Stomach (tissue), 9 donors: ENCODE measurements around the gene ASIP. TPM values are rescaled to one million over a fixed set of nuclear protein-coding genes. Genes with fewer than 3 reads are reported as not detected.

Experiments
- DNase-seq, 2 donors: peaks; one replicate each; pipeline versions ENCODE4 v3.0.0 to v3.0.0-alpha.2; 2013 to 2019
- H3K27ac ChIP-seq, 5 donors: fragments of 200-600 bp in 4 of 5; sonication (generic) in 4 of 5; one replicate each; pipeline ENCODE4 v1.5.1; 2013 to 2019; ENCODE audit warnings: mild to moderate bottlenecking in 1 of 5, moderate library complexity in 1 of 5
- H3K27me3 ChIP-seq, 3 donors: fragments of 200-600 bp; sonication (generic); one replicate each; pipeline ENCODE4 v1.5.1; 2017 to 2019; ENCODE audit warnings: mixed run types in 1 of 3
- H3K36me3 ChIP-seq, 4 donors: fragments of 200-600 bp; sonication (generic); 1 replicate in 3 of 4; 2 replicates in 1 of 4; pipeline ENCODE4 v1.5.1; 2016 to 2019
- H3K4me1 ChIP-seq, 4 donors: fragments of 200-600 bp; sonication (generic); one replicate each; pipeline ENCODE4 v1.5.1; 2016 to 2019
- H3K4me3 ChIP-seq, 4 donors: fragments of 200-600 bp; sonication (generic) in 3 of 4; one replicate each; pipeline ENCODE4 v1.5.1; 2016 to 2019; ENCODE audit warnings: mild to moderate bottlenecking in 1 of 4
- H3K9me3 ChIP-seq, 4 donors: fragments of 200-600 bp; sonication (generic); one replicate each; pipeline ENCODE4 v1.5.1; 2016 to 2019
- CTCF ChIP-seq, 7 experiments: fragments of 450-650 bp in 4 of 7; fragments of 200-600 bp in 3 of 7; sonication (generic) in 3 of 7; IDR thresholded peaks; one replicate each; pipeline ENCODE4 v1.5.1; 2016 to 2019; ENCODE audit warnings: antibody characterized with exemption in 7 of 7, control low read depth in 2 of 7, mild to moderate bottlenecking in 1 of 7
- EP300 ChIP-seq: sonication (generic); formaldehyde crosslinking; IDR thresholded peaks from one replicate; pipeline ENCODE4 v1.6.1; 2017; ENCODE audit warnings: antibody characterized with exemption
- POLR2A ChIP-seq, 4 donors: fragments of 450-650 bp; IDR thresholded peaks; one replicate each; pipeline ENCODE4 v1.6.1; 2016; ENCODE audit warnings: antibody characterized with exemption in 4 of 4, control low read depth in 2 of 4, mild to moderate bottlenecking in 1 of 4, moderate library complexity in 1 of 4
- POLR2AphosphoS5 ChIP-seq, 3 donors: sonication (generic); formaldehyde crosslinking; IDR thresholded peaks; one replicate each; pipeline ENCODE4 v1.6.1; 2016; ENCODE audit warnings: antibody characterized with exemption in 3 of 3
- WGBS, 5 donors: extraction: QIAGEN DNeasy Blood & Tissue Kit in 3 of 5; methylation state at CpG; one replicate each; pipeline versions ENCODE4 v1.1.5 to v1.1.7; 2013 to 2018; 5-methylcytosine and 5-hydroxymethylcytosine counted together
- intact Hi-C: fragments of 100-400 bp; cut with DNase I; formaldehyde crosslinking; loops from one replicate; pipeline ENCODE4 v1.15.1; 2023; ENCODE audit warnings: low total_unique reads
- polyA plus RNA-seq, 3 donors: library from polyadenylated mRNA; stranded (reverse); fragments of 200-250 nt; gene quantifications; one replicate each; pipeline ENCODE4 v1.2.3, GENCODE V29; 2013
- total RNA-seq, 5 donors: library from RNA; depleted of rRNA; stranded (reverse); fragments of >200 nt; gene quantifications; one replicate each; pipeline versions ENCODE4 v1.1.0 to v1.2.3, GENCODE V29; 2014 to 2016
- donor health status: healthy with polysubstance abuse.
- donor health status: Bipolar disorder and iron deficiency.
- donor health status: healthy.

ASIP gene
- total and polyA plus RNA-seq, 8 donors, result 0.35 to 1.1 TPM; not detected in 6

- H3K36me3 ChIP-seq, result peaks cover 57 to 100% (median 97%) of the 10 kb centered on the region in 4 donors
- no peaks in the 10 kb centered on the region for H3K27me3 ChIP-seq
- peaks cover 0 to 5% (median 0%) of the 10 kb centered on the region in 4 donors for H3K4me1 ChIP-seq
- DNase-seq, result no peak
- no peak overlapping the region for H3K4me3 ChIP-seq
- 96 to 98% (median 98%) methylated on average over 8 to 11 of the region's 11 CpGs for WGBS, 5 donors
- no peak overlapping the region for H3K27ac ChIP-seq
- intact Hi-C loops, result no loop called here
- TF ChIP-seq POLR2A (IDR thresholded peaks at IDR 0.05) (no peak), CTCF (IDR thresholded peaks at IDR 0.05) (no peak), POLR2AphosphoS5 (IDR thresholded peaks at IDR 0.05) (no peak), EP300 (no peak)
- H3K9me3 ChIP-seq, result no peaks in the 10 kb centered on the region
Measured at GRCh38 chr20:34290471-34290870, 49.2 kb downstream of the ASIP start.

GRCh38 chr20:34292496-34292895 lies 51.3 kb downstream of the ASIP start:
- no peak for DNase-seq
- TF ChIP-seq EP300 (no peak), CTCF (IDR thresholded peaks at IDR 0.05) (no peak), POLR2AphosphoS5 (IDR thresholded peaks at IDR 0.05) (no peak), POLR2A (IDR thresholded peaks at IDR 0.05) (no peak)
- Histone ChIP-seq H3K27me3 (no peaks in the 10 kb centered on the region), H3K36me3 (peaks cover 46 to 80% (median 79%) of the 10 kb centered on the region in 4 donors), H3K4me1 (peaks cover 0 to 5% (median 0%) of the 10 kb centered on the region in 4 donors), H3K9me3 (no peaks in the 10 kb centered on the region), H3K27ac (no peak overlapping the region), H3K4me3 (no peak overlapping the region)
- intact Hi-C loops, result no loop called here
- WGBS, 5 donors, result 90 to 100% (median 97%) methylated on average over 3 of the region's 3 CpGs

DNA sequence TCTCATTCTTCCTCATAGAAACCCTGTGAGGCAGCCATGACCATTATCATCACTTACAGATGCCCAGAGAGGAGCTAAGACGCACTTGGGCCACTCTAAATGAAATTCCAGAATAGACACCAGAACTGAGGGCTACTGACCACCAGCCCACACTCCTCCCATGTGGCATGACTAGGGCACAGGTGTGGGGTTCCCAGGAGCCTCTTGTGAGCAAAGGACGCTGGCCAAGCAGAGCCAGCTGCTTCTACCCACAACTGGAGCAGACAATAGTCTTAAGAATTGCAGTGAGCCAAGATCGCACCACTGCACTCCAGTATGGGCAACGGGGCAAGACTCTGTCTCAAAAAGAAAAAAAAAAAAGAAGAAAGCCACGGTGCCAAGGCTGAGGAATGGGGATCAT lies 51.9 kb downstream of the ASIP start:
- DNase-seq, result no peak
- Histone ChIP-seq H3K9me3 (no peaks in the 10 kb centered on the region), H3K27me3 (no peaks in the 10 kb centered on the region), H3K4me1 (peaks cover 0 to 5% (median 0%) of the 10 kb centered on the region in 4 donors), H3K4me3 (no peak overlapping the region), H3K36me3 (peaks cover 40 to 74% (median 72%) of the 10 kb centered on the region in 4 donors), H3K27ac (no peak overlapping the region)
- TF ChIP-seq CTCF (IDR thresholded peaks at IDR 0.05) (no peak), POLR2AphosphoS5 (IDR thresholded peaks at IDR 0.05) (no peak), POLR2A (IDR thresholded peaks at IDR 0.05) (no peak), EP300 (no peak)
- intact Hi-C loops, result no loop called here
- 90 to 94% (median 93%) methylated on average over 5 of the region's 5 CpGs for WGBS, 5 donors

DNA sequence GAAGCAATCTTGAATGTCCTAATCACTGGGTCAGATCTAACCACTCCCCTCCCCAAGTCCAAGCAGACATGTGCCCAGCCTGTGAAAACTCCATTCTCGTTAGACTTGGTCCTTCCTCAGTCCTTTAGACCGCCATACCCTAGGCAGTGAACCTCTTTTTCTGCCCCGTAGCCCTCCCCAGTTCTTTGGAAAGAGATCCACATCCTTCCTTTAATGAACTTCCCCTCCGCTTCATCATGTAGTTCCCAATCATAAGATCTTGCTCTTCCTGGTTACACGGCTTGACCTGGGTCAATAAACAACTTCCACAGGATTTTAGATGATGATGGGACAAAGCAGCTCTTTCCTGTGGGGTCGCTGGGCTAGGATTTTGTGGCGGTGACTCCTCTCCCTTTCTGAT lies 52.4 kb downstream of the ASIP start:
- no peak overlapping the region for H3K4me3 ChIP-seq
- H3K4me1 ChIP-seq, result peaks cover 0 to 5% (median 0%) of the 10 kb centered on the region in 4 donors
- H3K36me3 ChIP-seq, result peaks cover 36 to 69% (median 68%) of the 10 kb centered on the region in 4 donors
- H3K27me3 ChIP-seq, result no peaks in the 10 kb centered on the region
- intact Hi-C loops, result no loop called here
- TF ChIP-seq CTCF (IDR thresholded peaks at IDR 0.05) (no peak), POLR2A (IDR thresholded peaks at IDR 0.05) (no peak), EP300 (no peak), POLR2AphosphoS5 (IDR thresholded peaks at IDR 0.05) (no peak)
- no peak overlapping the region for H3K27ac ChIP-seq
- no peaks in the 10 kb centered on the region for H3K9me3 ChIP-seq
- 77 to 84% (median 82%) methylated on average over 7 of the region's 7 CpGs for WGBS, 5 donors
- no peak for DNase-seq
